ENCODE results near the gene ASB6. TPM values are rescaled to one million over a fixed set of nuclear protein-coding genes. Genes with fewer than 3 reads are reported as not detected.

The ASB6 gene
- total RNA-seq, 1 donor from 2014 or later: 6.1 TPM

GRCh38 chr9:129604766-129605163 lies 37.2 kb downstream of the ASB6 start:
- no peaks in the 10 kb centered on the region for H3K36me3 ChIP-seq (ENCODE audit: control insufficient read depth, insufficient read depth, low read length)
- no peaks in the 10 kb centered on the region for H3K27me3 ChIP-seq (ENCODE audit: control insufficient read depth, insufficient read depth, low read length)
- DNase-seq (ENCODE audit: low read depth) (peak; percentile 10), FAIRE-seq (no peak)
- TF ChIP-seq CTCF (IDR thresholded peaks at IDR 0.05; ENCODE audit: insufficient read depth, low read length, severe bottlenecking): no peak
- H3K4me3 ChIP-seq (ENCODE audit: low read depth, low read length): no peak overlapping the region

GRCh38 chr9:129604056-129604765 lies 37.7 kb downstream of the ASB6 start:
- H3K27me3 ChIP-seq (ENCODE audit: control insufficient read depth, insufficient read depth, low read length): no peaks in the 10 kb centered on the region
- FAIRE-seq (no peak), DNase-seq (ENCODE audit: low read depth) (no peak)
- no peak for TF ChIP-seq CTCF (IDR thresholded peaks at IDR 0.05; ENCODE audit: insufficient read depth, low read length, severe bottlenecking)
- no peaks in the 10 kb centered on the region for H3K36me3 ChIP-seq (ENCODE audit: control insufficient read depth, insufficient read depth, low read length)
- no peak overlapping the region for H3K4me3 ChIP-seq (ENCODE audit: low read depth, low read length)

- FAIRE-seq: no peak
- Histone ChIP-seq H3K36me3 (ENCODE audit: control insufficient read depth, insufficient read depth, low read length) (no peaks in the 10 kb centered on the region), H3K27me3 (ENCODE audit: control insufficient read depth, insufficient read depth, low read length) (no peaks in the 10 kb centered on the region), H3K4me3 (ENCODE audit: low read depth, low read length) (no peak overlapping the region)
- no peak for TF ChIP-seq CTCF (IDR thresholded peaks at IDR 0.05; ENCODE audit: insufficient read depth, low read length, severe bottlenecking)
- no peak for DNase-seq (ENCODE audit: low read depth)
These were observed 39.1 kb downstream of the ASB6 start for GRCh38 chr9:129602598-129603415.

GRCh38 chr9:129601082-129601674 lies 40.8 kb downstream of the ASB6 start:
- no peak for FAIRE-seq
- Histone ChIP-seq H3K27me3 (ENCODE audit: control insufficient read depth, insufficient read depth, low read length) (no peaks in the 10 kb centered on the region), H3K4me3 (ENCODE audit: low read depth, low read length) (no peak overlapping the region), H3K36me3 (ENCODE audit: control insufficient read depth, insufficient read depth, low read length) (no peaks in the 10 kb centered on the region)
- no peak for DNase-seq (ENCODE audit: low read depth)
- TF ChIP-seq CTCF (IDR thresholded peaks at IDR 0.05; ENCODE audit: insufficient read depth, low read length, severe bottlenecking): no peak

GRCh38 chr9:129598089-129598596 lies 43.8 kb downstream of the ASB6 start:
- TF ChIP-seq CTCF (IDR thresholded peaks at IDR 0.05; ENCODE audit: insufficient read depth, low read length, severe bottlenecking): no peak
- Histone ChIP-seq H3K27me3 (ENCODE audit: control insufficient read depth, insufficient read depth, low read length) (no peaks in the 10 kb centered on the region), H3K36me3 (ENCODE audit: control insufficient read depth, insufficient read depth, low read length) (no peaks in the 10 kb centered on the region), H3K4me3 (ENCODE audit: low read depth, low read length) (peak overlapping the region; percentile 50)
- FAIRE-seq: no peak
- DNase-seq (ENCODE audit: low read depth): no peak

All from bronchial epithelial cell (primary cell).